ENCODE measurements around the gene PCNX2.

GRCh38 chr1:232998138-232998537 lies 297.4 kb downstream of the PCNX2 start:
- no peak for TF ChIP-seq CTCF (tag by site-specific recombination; IDR thresholded peaks at IDR 0.05)
- no peak for TF ChIP-seq YY1 (tag by site-specific recombination; IDR thresholded peaks at IDR 0.05)
- no peak for TF ChIP-seq ZFP3 (tag by site-specific recombination; IDR thresholded peaks at IDR 0.05; ENCODE audit: low read depth)
- TF ChIP-seq ZFP37 (tag by site-specific recombination; IDR thresholded peaks at IDR 0.05) = no peak
- no peak for TF ChIP-seq ZBTB1 (tag by site-specific recombination; IDR thresholded peaks at IDR 0.05)
- no peak for TF ChIP-seq REST (tag by site-specific recombination; IDR thresholded peaks at IDR 0.05)
- no peak for TF ChIP-seq MEIS1 (CRISPR knock-in tag; IDR thresholded peaks at IDR 0.05; ENCODE audit: borderline replicate concordance)
- no peak for TF ChIP-seq ZNF600 (tag by site-specific recombination; IDR thresholded peaks at IDR 0.05)
- TF ChIP-seq ZNF274 (IDR thresholded peaks at IDR 0.05; ENCODE audit: low read length) = no peak
- no peak for TF ChIP-seq ZNF274 (tag by site-specific recombination; IDR thresholded peaks at IDR 0.05; ENCODE audit: borderline replicate concordance)
